Stimulated activated CD4-positive, alpha-beta T cell treated with anti-CD3 and anti-CD28 coated beads, Interleukin-15, amount 100 ng/mL, for 48 hours (primary cell): ENCODE data around the gene DIDO1.
"Not testable (repeated sequence)": the region's sequence is repeated elsewhere in the genome, so short reads cannot be mapped to it uniquely, and the experiment has no call there.

Source experiments
- DNase-seq, 2 donors: peaks; one replicate each; pipeline ENCODE4 v3.0.0-alpha.2; 2020; ENCODE audit warnings: low read depth in 2 of 2

The DIDO1 gene

GRCh38 chr20:62880147-62880934, 46.0 kb downstream of the DIDO1 start:
- DNase-seq: no peak

GRCh38 chr20:62879275-62880146, 46.8 kb downstream of the DIDO1 start:
- no peak for DNase-seq

- DNase-seq: no peak
Measured at GRCh38 chr20:62878244-62879038, 47.9 kb downstream of the DIDO1 start.

GRCh38 chr20:62876902-62877816, 49.1 kb downstream of the DIDO1 start:
- no peak for DNase-seq

GRCh38 chr20:62876501-62876901, 49.8 kb downstream of the DIDO1 start:
- DNase-seq: no peak

DNA sequence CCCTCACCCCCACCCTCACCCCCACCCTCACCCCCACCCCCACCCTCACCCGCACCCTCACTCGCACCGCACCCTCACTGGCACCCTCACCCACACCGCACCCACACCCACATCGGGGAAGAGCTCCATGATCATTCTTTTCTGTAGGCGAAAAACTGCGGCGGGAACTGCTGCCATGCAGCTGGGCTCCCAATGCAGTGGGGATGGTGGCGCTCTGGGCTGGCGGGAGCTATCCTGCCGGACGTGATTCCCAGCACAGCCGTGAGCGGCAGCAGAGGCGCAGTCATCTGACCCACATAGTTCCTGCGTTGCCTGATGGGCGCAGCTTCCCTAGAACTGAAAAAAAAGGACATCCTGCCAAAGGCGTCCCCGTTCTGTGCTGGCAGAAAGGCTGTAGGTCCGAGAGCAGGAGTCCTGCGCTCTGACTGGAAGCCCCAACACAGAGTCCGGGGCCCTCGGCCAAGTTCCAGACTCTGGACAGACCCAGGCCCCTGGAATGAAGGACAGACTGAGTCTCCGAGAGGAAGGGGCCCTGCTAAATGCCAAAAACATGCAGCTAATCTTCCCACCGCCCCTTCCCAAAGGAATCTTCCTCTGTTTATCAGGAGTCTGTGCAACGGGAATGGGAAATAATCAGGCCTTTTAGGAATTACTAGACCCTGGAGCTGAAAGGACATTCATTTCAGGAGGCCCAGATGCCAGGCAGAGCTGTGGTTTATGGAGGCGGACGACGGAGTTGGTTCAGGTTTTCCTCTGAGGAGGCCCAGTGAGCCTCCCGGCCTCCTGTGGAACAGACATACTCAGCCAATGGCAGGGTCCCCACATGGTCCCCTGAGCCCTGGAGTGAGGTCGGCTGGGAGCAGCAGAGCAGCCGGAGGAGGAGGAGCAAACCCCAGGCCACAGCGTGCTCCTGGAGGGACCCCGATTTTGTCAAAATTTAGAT, 50.6 kb downstream of the DIDO1 start:
- no peak for DNase-seq

GRCh38 chr20:62874964-62875344, 51.4 kb downstream of the DIDO1 start:
- DNase-seq: no peak

DNA sequence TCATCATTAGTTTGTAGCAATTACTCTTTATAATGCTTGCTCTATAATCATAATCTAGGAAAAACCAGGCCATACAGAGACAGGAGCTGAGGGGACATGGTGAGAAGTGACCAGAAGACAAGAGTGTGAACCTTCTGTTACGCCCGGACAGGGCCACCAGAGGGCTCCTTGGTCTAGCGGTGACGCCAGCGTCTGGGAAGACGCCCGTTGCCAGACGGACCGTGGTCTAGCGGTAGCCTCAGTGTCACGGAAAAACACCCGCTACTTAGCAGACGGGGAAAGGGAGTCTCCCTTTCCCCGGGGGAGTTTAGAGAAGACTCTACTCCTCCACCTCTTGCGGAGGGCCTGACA, 52.6 kb downstream of the DIDO1 start:
- not testable (repeated sequence) for DNase-seq

DNA sequence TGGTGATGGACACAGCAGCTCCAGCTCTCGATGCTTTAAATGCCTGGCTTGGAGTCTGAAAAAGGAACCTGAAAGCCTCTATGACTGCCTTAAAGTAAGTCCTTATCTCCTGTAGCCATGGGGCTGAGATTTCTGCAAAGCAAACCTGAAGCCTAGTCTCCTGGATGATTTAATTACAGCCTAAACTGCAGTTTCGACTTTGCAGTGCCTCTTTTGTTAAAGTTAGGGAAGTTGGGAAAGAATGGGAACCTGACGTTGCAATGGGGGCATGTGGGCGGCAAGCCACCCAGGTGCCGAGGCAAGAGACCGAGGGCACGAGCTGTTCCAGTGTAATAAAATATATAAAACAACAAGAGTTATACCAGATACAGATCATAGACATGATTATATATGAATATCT, 53.0 kb downstream of the DIDO1 start:
- DNase-seq: no peak

- no peak for DNase-seq
Measured at GRCh38 chr20:62872862-62873261, 53.4 kb downstream of the DIDO1 start.

- no peak for DNase-seq
Measured at GRCh38 chr20:62872184-62872847, 54.0 kb downstream of the DIDO1 start.

GRCh38 chr20:62864207-62864606, 62.1 kb downstream of the DIDO1 start:
- no peak for DNase-seq

GRCh38 chr20:62861726-62862336, 64.5 kb downstream of the DIDO1 start, which contains the start of gene TCFL5:
TSS of gene TCFL5 (minus strand) at chr20:62861822. CDS start at chr20:62861670, 152 bp downstream.
- DNase-seq: peak; percentile 84 to 93

- no peak for DNase-seq
Measured at GRCh38 chr20:62860924-62861691, 65.2 kb downstream of the DIDO1 start.

DNA sequence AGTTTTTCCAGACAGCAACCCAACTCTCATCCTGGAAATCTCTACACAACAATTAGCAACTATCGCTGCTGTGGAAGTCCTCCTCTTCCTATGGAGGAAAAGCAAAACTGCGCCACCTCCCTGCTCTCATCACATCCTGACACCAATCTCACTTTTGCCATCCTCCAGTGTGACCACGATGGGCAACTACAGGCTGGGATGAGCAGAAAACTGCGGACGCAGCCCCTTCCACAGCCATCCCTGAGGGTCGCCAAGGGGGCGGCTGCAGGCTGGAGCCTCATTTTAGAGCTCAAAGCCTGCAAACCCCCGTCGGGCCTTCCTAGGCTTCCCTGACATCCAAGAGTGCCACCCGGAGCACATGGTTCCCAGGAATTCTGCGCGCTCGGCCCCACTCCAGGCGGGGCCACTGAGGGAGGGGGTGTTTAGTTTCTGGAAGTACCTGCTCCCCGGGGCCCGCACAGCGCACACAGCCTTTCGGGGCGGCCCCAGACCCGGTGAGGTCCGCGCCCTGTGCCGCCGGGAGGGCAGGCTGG, 65.8 kb downstream of the DIDO1 start:
- DNase-seq: no peak

DNA sequence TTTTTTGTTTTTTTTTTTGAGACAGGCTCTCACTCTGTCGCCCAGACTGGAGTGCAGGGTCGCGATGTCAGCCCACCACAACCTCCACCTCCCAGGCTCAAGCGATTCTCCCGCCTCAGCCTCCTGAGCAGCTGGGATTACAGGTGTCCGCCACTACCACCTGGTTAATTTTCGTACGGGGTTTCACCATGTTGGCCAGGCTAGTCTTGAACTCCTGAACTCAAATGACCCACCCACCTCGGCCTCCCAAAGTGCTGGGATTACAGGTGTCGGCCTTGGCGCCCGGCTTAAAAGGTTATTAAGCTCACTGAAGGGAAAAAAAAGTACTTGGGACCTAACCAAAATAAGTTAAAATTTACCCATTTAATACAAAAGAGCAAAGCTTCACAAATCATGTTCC, 66.6 kb downstream of the DIDO1 start:
- no peak for DNase-seq

DNA sequence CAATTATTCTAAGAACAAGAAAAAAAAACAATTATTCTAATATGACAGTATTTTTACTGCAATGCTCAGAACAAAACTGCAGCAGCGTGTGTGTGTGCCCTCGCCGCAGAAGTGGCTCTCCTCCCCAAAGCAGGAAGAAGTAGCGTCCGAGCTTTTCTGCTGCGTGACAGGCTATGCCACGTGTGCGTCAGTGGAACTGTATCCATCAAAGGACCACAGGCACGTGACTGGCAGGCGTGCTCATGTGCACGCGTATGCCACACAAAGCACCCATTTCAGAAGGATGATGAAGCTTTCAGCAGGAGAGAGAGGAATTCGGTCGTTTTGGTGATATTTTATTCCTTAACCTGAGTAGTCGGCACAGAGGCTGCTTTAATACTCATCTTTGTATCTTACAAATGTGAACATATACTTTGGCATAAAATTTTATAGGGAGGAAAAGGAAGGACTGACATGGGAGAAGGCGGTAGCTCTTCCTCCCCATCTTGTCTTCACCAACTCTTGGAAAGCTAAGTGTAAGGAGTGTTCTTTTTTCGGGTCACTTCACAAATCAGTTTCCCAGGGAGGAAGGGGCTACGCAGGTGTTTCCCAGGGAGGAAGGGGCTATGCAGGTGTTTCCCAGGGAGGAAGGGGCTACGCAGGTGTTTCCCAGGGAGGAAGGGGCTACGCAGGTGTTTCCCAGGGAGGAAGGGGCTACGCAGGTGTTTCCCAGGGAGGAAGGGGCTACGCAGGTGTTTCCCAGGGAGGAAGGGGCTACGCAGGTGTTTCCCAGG, 68.1 kb downstream of the DIDO1 start:
- DNase-seq: no peak
